SU-DHL-6 (cell line): ENCODE results near the gene THSD7B.

Experiments used
- H2AFZ ChIP-seq: fragments of 200-600 bp; sonication (generic); 2 replicates; pipeline ENCODE4 v1.6.1; 2014; ENCODE audit warnings: low read depth, mild to moderate bottlenecking, moderate library complexity, mixed read lengths, antibody characterized with exemption, low read length; ENCODE audit not compliant: severe bottlenecking
- H3F3A ChIP-seq: fragments of 200-600 bp; shearing (Covaris generic); 2 replicates; pipeline ENCODE4 v1.6.0; 2016; ENCODE audit warnings: antibody characterized with exemption, mild to moderate bottlenecking; ENCODE audit not compliant: insufficient read depth
- H3K27ac ChIP-seq: fragments of 200-600 bp; sonication (generic); 2 replicates; pipeline ENCODE4 v1.5.1; 2016; ENCODE audit warnings: low read depth, mild to moderate bottlenecking, low read length, moderate library complexity, mixed read lengths
- H3K27me3 ChIP-seq: fragments of 200-600 bp; sonication (generic), shearing (Covaris generic); 2 replicates; pipeline ENCODE4 v1.6.0; 2014; ENCODE audit warnings: mild to moderate bottlenecking, low read length
- H3K36me3 ChIP-seq: fragments of 200-600 bp; sonication (generic); 2 replicates; pipeline ENCODE4 v1.6.1; 2014; ENCODE audit warnings: mild to moderate bottlenecking, low read length, mixed read lengths
- H3K4me2 ChIP-seq: fragments of 300-600, 200-600 bp; shearing (Covaris generic), sonication (generic); 2 replicates; pipeline ENCODE4 v1.6.0; 2014; ENCODE audit warnings: low read length, low read depth, mild to moderate bottlenecking; ENCODE audit not compliant: poor library complexity, severe bottlenecking
- H3K4me3 ChIP-seq: fragments of 200-600 bp; sonication (generic); 2 replicates; pipeline ENCODE4 v1.5.1; 2014; ENCODE audit warnings: antibody characterized with exemption, low read length, mild to moderate bottlenecking, mixed read lengths; ENCODE audit not compliant: insufficient read depth, poor library complexity, severe bottlenecking
- H3K79me2 ChIP-seq: fragments of 200-600 bp; sonication (generic); 2 replicates; pipeline ENCODE4 v1.6.1; 2014; ENCODE audit warnings: mild to moderate bottlenecking, low read length, moderate library complexity; ENCODE audit not compliant: insufficient read depth
- H3K9ac ChIP-seq: fragments of 200-600 bp; sonication (generic); 2 replicates; pipeline ENCODE4 v1.7.0; 2014; ENCODE audit warnings: mild to moderate bottlenecking, low read length
- H3K9me2 ChIP-seq: fragments of 200-600 bp; sonication (generic); replicated peaks from 2 replicates; pipeline ENCODE4 v1.6.1; 2014; ENCODE audit warnings: low read length; ENCODE audit not compliant: insufficient read depth
- H3K9me3 ChIP-seq: fragments of 200-600 bp; sonication (generic); 2 replicates; pipeline ENCODE4 v1.6.1; 2014; ENCODE audit warnings: low read length, mixed read lengths; ENCODE audit not compliant: insufficient read depth
- H4K20me1 ChIP-seq: fragments of 200-600 bp; sonication (generic); 2 replicates; pipeline ENCODE4 v1.6.1; 2014; ENCODE audit warnings: low read depth, mild to moderate bottlenecking, antibody characterized with exemption, low read length, moderate library complexity, mixed read lengths
- EZH2phosphoT487 ChIP-seq: fragments of 200-600 bp; sonication (generic), shearing (Covaris generic); conservative IDR thresholded peaks from 2 replicates; pipeline ENCODE4 v1.6.1; 2018; ENCODE audit warnings: mild to moderate bottlenecking, antibody characterized with exemption, low read length, moderate library complexity, mixed read lengths
- TF ChIP-seq, protein P1 (sequence below): fragments of 200-600 bp; sonication (generic); IDR thresholded peaks from one replicate; pipeline ENCODE4 v1.5.1; 2017; ENCODE audit warnings: antibody characterized with exemption, mild to moderate bottlenecking, low read length, moderate library complexity; ENCODE audit not compliant: insufficient read depth, poor library complexity, severe bottlenecking

The THSD7B gene

DNA sequence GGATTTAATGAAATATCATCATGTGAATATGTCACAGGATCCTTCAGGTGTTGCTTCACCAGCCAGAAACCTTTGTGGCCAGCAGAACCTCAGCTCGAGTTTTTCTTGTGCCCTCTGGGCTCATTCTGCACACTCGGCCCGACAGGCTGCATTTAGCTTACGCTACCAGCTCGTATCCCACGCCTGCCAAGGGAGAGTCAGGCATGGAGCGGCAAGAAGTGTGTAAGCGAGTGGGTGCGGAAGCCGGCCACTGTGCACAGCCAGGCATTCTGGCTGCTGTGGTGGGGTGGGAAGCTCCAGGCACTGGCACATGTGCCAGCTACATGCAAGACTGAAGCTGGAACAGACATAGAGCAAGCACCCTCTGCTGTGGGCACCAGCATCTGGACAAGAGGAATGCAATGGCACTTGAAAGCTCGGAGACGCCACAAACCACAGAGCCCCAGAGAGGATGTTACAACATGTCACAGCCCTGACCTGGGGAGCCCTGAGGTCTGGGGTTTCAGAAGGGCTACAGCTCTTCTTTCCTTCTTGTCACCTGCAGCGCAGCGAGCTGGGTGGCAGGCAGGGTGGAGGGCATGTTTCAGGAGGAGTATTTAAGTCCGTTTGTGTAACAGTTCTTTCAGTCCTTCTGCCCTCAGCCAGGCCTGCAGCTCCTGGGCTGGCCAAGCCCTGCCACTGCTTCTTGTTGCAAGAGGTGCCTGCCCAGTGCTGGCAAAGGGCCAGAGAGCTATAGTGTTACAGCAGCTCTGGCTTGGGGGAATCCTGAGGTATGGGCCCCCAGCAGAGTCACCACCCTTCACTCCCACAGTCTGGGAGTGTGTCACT lies 941.7 kb downstream of the THSD7B start:
- Histone ChIP-seq H3K4me3 (no peak overlapping the region), H3K79me2 (no peaks in the 10 kb centered on the region), H3K9me3 (no peaks in the 10 kb centered on the region), H3K27me3 (no peaks in the 10 kb centered on the region), H3K36me3 (no peaks in the 10 kb centered on the region), H3K27ac (no peak overlapping the region), H2AFZ (no peak overlapping the region), H4K20me1 (no peaks in the 10 kb centered on the region), H3K9ac (no peak overlapping the region), H3K9me2 (no peaks in the 10 kb centered on the region), H3F3A (no peaks in the 10 kb centered on the region), H3K4me2 (no peak overlapping the region)
- TF ChIP-seq, protein P1, sequence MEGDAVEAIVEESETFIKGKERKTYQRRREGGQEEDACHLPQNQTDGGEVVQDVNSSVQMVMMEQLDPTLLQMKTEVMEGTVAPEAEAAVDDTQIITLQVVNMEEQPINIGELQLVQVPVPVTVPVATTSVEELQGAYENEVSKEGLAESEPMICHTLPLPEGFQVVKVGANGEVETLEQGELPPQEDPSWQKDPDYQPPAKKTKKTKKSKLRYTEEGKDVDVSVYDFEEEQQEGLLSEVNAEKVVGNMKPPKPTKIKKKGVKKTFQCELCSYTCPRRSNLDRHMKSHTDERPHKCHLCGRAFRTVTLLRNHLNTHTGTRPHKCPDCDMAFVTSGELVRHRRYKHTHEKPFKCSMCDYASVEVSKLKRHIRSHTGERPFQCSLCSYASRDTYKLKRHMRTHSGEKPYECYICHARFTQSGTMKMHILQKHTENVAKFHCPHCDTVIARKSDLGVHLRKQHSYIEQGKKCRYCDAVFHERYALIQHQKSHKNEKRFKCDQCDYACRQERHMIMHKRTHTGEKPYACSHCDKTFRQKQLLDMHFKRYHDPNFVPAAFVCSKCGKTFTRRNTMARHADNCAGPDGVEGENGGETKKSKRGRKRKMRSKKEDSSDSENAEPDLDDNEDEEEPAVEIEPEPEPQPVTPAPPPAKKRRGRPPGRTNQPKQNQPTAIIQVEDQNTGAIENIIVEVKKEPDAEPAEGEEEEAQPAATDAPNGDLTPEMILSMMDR, result no peak
- TF ChIP-seq EZH2phosphoT487, result no peak

DNA sequence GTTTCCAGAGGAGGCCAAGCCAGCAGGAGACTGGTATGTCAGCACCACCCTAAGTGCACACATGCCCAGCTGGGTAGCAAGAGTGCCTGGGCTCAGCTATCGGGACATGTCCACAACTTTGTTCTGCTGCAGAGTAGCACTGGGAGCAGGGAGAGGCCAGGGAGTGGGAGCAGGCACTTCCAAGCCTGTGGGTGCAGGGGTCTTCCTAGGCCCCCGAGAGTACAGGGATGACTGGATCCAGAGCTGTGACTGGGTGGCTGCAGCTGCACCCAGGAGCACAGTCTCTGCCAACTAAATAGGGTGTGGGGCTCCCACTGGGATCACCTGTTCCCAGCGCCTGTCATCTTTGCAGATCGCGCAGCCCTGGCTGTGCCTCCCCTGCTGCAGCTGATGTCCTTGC lies 943.0 kb downstream of the THSD7B start:
- no peak for TF ChIP-seq EZH2phosphoT487
- TF ChIP-seq, protein P1, result no peak
- no peaks in the 10 kb centered on the region for H3K27me3 ChIP-seq
- H4K20me1 ChIP-seq, result no peaks in the 10 kb centered on the region
- H3K79me2 ChIP-seq, result no peaks in the 10 kb centered on the region
- no peaks in the 10 kb centered on the region for H3K9me3 ChIP-seq
- no peak overlapping the region for H3K27ac ChIP-seq
- no peak overlapping the region for H2AFZ ChIP-seq
- no peak overlapping the region for H3K9ac ChIP-seq
- H3K4me2 ChIP-seq, result no peak overlapping the region
- no peak overlapping the region for H3K4me3 ChIP-seq
- no peaks in the 10 kb centered on the region for H3F3A ChIP-seq
- H3K9me2 ChIP-seq, result no peaks in the 10 kb centered on the region
- no peaks in the 10 kb centered on the region for H3K36me3 ChIP-seq

GRCh38 chr2:137715731-137716191 lies 950.4 kb downstream of the THSD7B start:
- no peak for TF ChIP-seq EZH2phosphoT487
- TF ChIP-seq, protein P1, result no peak
- Histone ChIP-seq H3F3A (no peaks in the 10 kb centered on the region), H3K27ac (no peak overlapping the region), H3K4me2 (no peak overlapping the region), H3K27me3 (no peaks in the 10 kb centered on the region), H3K36me3 (no peaks in the 10 kb centered on the region), H3K9me2 (no peaks in the 10 kb centered on the region), H3K9me3 (no peaks in the 10 kb centered on the region), H3K4me3 (no peak overlapping the region), H2AFZ (no peak overlapping the region), H4K20me1 (no peaks in the 10 kb centered on the region), H3K9ac (no peak overlapping the region), H3K79me2 (no peaks in the 10 kb centered on the region)
